SK-N-DZ (cell line): ENCODE measurements around the gene SLC7A10.
A peak's percentile ranks its signal among the peaks of the same experiment; 100 is the strongest.
"Not testable (repeated sequence)": the region's sequence is repeated elsewhere in the genome, so short reads cannot be mapped to it uniquely, and the experiment has no call there.

Experiments used
- DNase-seq: peaks from one replicate; pipeline ENCODE4 v3.0.0-alpha.2; 2015; ENCODE audit warnings: low spot score

SLC7A10 gene

DNA sequence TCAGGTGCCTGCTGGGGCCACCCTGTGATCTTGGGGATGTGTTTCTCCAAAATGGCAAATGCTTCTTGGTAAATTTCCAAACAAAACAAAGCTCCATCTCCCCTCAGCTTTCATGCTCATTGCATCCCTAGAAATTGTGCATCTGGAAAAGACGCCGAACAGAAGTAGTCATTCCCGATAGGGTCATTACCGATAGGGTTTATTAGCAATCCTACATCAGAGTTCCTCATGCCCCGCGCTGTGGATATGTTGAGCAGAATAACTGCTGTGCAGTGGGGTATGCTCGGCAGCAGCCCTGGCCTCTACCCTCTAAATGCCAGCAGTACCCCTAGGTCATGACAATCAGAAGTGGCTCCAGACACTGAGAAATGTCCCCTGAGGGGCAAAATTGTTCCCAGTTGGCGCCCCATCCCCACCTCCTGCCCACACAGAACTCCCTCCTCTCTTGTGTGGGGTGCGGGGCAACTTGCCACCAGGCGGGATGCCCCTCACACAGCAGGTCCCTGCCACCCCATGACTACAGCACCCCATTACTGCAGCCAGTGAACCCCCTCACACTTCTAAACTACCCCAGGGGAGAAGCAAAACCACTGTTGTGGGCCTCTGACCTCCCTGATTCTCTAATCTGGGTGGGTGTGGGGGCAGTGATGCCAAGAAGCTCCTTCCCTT lies 13.0 kb upstream of the SLC7A10 start:
- DNase-seq = no peak

DNA sequence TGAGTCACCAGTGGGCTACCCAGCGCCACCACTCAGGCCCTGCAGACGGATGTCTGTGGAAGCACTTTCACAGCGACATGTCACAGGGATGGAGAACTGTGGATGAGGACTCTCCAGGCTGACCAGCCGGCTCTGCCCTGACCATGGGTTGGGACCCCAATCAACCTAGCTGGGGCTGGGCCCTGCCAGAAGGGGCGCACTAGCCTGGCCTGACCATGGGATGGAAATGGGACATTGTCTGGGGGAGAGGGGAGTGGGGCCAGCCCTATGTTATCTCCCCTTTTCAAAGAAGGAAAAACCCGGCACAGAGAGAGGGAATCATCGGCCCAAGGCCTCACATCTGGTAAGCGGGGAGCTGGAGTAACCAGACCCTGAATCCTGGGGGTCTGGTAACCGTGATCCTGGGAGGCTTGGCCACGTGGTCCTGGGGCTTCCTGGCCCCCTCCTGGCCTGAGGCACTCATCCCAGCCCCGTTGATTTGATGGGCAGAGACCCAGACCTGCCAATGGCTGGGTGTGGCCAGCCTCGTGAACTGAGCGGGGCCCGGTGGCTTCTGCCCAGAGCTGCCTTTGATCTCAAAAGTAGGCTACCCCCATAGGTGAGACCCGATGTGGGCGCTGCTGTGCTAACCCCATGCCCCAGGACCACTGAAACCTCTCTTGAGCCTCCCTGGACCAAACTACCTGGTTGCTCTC lies 11.2 kb upstream of the SLC7A10 start:
- DNase-seq = no peak

- DNase-seq = no peak
Measured at GRCh38 chr19:33235996-33236350, 10.3 kb upstream of the SLC7A10 start.

DNA sequence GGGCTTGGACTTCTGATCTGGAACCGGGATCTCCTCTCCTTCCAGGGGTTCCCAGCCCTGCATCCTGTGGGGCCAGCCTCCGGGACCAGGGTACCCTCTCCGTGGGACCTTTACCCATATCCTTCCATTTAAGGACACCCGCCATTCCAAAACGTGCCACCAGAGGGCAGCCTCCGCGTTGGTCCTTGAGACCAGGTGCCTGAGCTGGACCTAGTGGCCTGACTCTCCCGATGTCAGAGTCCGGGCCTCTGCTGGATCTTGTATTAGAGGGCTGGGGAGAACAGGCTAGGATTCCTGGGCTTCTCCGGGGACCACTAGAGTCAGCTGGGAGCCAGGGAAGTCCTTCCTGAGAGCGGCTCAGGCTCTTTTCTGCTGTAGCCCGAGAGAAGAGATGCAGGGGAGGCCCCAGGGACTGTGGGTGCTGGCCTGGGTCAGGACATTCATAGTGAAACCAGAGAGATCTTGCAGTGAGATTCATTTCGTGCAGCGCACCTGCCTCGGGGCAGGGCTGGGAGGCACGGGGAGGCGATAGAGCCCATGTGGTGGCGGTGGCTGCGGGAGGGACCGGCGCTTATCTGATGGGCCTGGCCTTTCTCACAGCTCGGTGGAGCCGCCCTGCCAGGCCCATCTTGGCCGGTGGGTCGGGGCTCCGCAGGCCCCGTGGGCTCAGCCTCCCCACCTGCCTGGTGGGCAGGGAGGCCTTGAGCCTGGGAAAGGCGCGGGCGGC lies 9.8 kb upstream of the SLC7A10 start:
- DNase-seq = peak; percentile 83

- DNase-seq = no peak
Measured at GRCh38 chr19:33234736-33235135, 9.1 kb upstream of the SLC7A10 start.

DNA sequence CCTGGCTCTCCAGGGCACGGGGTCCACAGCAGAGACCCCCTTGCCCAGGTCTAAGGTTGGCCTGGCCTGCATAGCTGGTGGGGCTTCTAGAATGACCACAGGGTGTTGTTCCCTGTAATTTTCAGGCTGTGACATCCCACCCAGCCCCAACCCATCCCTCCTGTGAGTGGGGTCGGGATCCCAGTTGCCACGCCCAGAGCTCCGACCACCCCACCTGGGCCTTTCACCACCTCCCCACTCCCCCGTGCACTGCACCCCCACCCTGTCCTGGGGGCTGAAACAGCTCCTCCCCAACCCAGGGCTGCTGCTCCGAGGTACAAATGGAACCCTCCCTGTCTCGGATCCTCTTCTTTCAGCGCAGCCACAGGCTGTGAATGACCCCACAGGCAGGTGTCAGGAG lies 8.4 kb upstream of the SLC7A10 start:
- no peak for DNase-seq

DNA sequence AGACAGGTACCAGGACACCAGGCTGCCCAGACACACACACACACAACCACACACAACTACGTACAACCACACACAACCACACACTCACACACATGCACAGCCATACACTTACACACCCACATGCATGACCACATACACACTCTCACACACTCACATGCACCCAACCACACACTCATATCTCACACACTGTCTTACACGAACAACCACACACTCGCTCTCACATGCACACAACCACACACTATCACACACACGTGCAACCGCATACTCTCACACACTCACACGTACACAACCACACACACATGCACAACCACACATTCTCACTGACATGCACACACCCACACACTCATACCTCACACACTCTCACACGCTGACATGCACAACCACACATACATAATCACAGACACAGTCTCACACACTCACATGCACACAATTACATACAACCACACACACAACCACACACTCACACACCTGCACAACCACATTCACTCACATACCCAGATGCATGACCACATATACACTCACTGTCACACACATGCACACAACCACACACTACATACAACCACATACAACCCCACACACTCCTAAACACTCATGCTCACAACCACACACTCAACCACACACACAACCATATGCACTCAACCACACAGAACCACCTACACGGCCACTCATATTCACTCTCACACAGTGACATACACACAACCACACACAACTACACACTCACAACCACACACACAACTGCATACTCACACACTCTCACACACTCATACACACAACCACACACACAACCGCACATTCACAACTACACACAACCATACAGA lies 7.6 kb upstream of the SLC7A10 start:
- DNase-seq = no peak

- DNase-seq = no peak
Measured at GRCh38 chr19:33232656-33233055, 7.0 kb upstream of the SLC7A10 start.

- DNase-seq = no peak
Measured at GRCh38 chr19:33231511-33231910, 5.9 kb upstream of the SLC7A10 start.

DNA sequence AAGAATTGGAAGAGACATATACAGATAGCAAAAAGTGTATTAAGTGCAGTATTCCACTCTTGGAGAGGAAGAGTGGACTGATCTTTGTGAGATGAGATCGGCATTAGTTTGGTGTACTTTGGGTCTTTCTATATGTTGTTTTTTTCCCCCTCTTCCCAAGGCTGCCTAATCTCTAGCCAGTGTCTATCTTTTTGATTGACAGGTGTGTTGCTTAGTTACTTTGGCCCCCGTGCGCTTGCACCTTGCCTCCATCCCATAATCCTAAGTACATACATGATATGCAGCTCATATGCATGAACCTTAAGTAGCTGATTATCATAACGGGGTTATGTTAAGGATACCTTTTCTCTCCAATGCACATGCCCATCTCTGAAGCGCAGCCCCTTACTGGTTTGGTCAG lies 4.3 kb upstream of the SLC7A10 start:
- DNase-seq = no peak

GRCh38 chr19:33227870-33228599 lies 2.4 kb upstream of the SLC7A10 start:
- no peak for DNase-seq

DNA sequence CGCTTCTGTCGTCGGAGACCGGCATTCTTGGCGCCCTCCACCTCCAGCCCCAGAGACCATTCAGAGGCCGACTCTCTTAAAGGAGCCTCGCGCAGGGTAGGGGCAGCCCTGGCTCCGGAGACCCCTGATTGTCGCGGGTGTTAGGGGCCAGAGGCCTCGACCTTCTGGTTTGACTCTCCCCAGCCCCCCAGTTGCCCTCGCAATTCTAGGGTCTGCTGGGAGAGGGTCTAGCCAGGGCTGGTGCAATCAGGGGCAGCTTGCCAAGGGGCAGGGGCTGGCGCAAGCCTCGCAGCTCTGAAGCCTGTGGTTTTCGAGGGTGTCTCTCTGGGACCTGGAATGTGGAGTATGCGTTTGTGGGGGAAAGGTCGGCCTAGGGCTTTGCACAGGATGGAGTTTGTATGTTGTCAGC lies 1.6 kb upstream of the SLC7A10 start:
- DNase-seq = no peak

GRCh38 chr19:33226550-33227241 lies 1.0 kb upstream of the SLC7A10 start:
- DNase-seq = no peak

DNA sequence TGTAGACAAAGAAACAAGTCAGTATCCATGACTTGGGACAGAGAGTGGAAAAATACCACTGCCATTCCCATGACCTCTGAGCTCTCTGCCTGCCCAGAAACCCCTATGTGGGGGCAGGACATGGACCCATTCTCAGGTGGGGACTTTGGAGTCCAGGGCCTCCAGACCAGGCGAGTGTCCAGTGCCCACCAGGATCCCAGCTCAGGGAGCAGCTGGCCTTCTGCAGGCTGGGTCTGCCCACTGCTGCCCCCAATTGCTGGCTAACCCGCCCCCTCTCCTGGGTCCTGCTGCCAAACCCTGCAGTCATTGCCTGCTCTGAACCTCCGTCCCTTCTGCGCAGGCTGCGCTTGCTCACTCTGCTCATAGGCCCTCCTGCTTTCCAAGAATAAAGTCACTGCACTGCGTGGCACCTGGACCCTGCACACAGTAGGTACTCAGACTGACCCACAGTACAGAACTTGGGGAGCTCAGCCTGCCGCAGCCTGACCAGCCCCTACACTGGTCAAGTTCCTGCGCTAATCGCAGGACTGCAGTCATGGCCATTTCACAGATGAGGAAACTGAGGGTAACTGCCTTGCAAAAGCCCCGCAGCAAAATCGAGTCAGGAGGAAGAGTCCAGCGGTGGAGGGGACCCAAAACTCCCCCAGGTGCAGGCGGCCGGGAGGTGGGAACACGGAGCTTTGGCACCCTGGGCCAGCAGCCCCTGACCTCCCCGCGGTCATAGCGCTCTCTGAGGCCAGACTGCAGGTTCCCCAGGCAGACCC lies 774 bp downstream of the SLC7A10 start:
- DNase-seq = no peak

- DNase-seq = not testable (repeated sequence)
Measured at GRCh38 chr19:33222255-33222654, 3.4 kb downstream of the SLC7A10 start.

GRCh38 chr19:33221638-33222037 lies 4.0 kb downstream of the SLC7A10 start:
- no peak for DNase-seq

DNA sequence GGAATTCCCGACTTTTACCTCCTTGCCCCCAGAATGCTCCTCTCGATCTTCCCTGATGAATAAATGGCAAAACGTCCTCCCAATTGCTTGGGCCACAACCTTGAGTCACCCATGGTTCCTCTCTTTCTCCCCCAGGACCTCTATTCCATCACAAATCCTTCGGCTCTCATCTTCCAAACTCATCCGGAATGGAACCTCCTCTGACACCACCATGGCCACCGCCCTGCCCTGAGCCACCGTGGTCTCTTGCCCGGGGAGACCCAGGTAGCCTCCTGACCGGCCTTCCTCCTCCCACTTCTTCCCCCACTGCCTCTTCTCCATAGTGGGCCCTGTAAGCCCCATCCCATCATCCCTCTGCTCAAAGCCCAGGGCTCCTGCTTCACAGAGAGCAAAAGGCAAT lies 4.9 kb downstream of the SLC7A10 start:
- no peak for DNase-seq

DNA sequence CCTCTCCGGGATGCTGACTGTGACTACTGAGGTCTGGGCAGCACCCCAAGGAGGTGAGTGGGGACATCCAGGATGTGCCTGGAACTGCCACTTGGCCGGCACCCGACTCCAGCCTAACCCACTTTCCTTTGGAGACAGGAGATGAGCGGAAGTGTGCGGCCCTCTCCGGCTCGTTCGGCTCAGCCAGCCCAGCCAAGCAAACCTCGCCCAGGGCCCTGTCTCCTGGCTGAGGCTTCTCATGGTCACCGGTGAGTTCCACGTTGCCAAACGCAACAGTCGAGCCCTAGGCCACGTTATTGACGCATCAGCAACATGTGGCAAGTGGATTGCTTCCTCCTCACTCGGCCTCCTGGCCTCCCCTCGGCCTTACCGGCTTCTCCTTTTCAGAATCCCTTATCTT lies 5.5 kb downstream of the SLC7A10 start:
- no peak for DNase-seq

GRCh38 chr19:33219261-33219815 lies 6.3 kb downstream of the SLC7A10 start:
- peak; percentile 35 for DNase-seq

DNA sequence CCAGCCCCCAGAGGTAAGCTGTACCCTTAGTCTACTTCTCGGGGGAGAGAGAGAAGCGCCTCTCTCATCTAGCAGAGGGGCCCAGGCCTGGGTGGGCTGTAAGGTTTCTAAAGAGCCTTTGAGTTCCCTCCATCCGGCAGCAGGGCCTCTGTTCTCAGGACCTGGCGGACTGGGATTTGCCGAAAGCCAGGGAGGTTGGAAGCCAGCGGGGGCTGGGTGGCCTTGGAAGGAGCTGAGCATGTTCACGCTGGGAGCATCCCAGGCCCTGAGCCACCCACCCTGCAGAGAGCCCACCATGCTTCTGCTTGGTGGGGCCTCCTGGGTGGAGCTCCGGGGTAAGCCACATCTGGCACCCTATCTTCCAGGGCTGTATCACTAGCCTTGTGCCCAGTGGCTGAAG lies 7.8 kb downstream of the SLC7A10 start:
- DNase-seq = no peak
